ENCODE measurements around the gene CACNB4.

CACNB4 gene

DNA sequence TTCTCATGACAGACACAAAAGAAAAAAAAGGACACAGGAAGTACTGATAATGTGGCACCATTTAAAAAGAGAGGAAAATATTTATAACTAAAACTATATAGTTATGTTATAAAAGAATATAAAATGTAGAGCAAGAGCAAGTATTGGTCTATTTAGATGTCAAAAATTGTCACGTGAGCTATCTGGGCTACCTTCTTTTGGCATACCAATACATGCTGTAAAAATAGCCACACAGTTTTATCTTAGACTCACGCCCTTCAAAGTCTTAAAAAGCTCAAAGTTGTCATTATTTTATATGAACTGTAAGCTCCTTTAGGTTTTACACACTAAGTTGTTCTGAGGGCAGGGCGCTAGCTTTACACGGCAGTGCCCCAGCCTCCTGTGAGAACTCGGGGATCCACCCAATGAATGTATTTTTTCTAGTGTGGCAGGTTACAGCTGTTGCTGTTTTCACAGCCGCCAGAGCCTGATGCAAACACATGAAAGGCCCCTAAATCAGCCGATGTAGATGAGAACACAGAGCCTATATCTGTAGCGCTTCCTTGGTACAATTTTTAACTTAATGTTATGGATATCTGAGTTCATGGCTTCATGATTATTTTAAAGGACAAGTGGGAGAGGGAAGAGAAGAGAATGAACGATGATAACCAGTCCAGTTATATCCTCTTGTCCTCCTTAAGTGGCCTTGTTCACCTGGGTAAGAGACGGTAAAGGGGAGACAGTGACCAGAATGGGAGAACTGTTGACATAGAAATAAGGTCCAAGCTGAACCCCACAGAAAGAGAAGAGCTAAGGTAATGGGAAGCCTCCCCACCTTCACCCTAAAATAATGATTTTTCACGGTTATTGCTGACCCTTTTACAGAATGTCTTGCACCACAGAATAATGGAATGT is 130.8 kb downstream of the CACNB4 start:
- Histone ChIP-seq H3K27me3 (no peaks in the 10 kb centered on the region), H3K4me1 (ENCODE audit: control insufficient read depth in 1 of 2, insufficient read depth in 1 of 2, low read depth in 1 of 2, low read length in 1 of 2) (no peaks in the 10 kb centered on the region), H3K27ac (no peak overlapping the region), H3K4me3 (ENCODE audit: low read depth in 1 of 2, low read length in 1 of 2) (no peak overlapping the region), H3K9me3 (no peaks in the 10 kb centered on the region), H3K36me3 (no peaks in the 10 kb centered on the region)
- TF ChIP-seq, protein P1, sequence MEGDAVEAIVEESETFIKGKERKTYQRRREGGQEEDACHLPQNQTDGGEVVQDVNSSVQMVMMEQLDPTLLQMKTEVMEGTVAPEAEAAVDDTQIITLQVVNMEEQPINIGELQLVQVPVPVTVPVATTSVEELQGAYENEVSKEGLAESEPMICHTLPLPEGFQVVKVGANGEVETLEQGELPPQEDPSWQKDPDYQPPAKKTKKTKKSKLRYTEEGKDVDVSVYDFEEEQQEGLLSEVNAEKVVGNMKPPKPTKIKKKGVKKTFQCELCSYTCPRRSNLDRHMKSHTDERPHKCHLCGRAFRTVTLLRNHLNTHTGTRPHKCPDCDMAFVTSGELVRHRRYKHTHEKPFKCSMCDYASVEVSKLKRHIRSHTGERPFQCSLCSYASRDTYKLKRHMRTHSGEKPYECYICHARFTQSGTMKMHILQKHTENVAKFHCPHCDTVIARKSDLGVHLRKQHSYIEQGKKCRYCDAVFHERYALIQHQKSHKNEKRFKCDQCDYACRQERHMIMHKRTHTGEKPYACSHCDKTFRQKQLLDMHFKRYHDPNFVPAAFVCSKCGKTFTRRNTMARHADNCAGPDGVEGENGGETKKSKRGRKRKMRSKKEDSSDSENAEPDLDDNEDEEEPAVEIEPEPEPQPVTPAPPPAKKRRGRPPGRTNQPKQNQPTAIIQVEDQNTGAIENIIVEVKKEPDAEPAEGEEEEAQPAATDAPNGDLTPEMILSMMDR (IDR thresholded peaks at IDR 0.05), result no peak

DNA sequence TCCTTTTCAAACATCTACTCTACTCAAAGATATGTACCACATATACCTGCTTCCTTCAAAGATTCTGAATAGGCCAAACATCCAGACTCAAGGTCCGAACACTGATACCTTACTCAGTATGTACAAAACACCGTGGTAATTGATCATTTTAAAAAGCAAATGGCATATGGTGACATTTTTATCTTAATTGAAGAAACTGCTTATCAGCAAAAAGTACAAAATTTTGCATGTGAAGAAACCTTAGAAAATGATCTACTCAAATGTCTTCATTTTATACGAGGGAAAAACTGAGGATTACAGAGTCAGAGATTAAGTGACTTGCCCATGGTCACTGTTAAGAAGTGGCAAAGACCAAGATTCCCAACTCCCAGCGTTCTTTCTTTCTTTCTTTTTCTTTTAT is 133.0 kb downstream of the CACNB4 start:
- no peaks in the 10 kb centered on the region for H3K27me3 ChIP-seq
- H3K4me1 ChIP-seq (ENCODE audit: control insufficient read depth in 1 of 2, insufficient read depth in 1 of 2, low read depth in 1 of 2, low read length in 1 of 2), result no peaks in the 10 kb centered on the region
- no peak overlapping the region for H3K27ac ChIP-seq
- H3K4me3 ChIP-seq (ENCODE audit: low read depth in 1 of 2, low read length in 1 of 2), result no peak overlapping the region
- TF ChIP-seq, protein P1 (IDR thresholded peaks at IDR 0.05), result no peak
- H3K9me3 ChIP-seq, result no peaks in the 10 kb centered on the region
- H3K36me3 ChIP-seq, result no peaks in the 10 kb centered on the region

DNA sequence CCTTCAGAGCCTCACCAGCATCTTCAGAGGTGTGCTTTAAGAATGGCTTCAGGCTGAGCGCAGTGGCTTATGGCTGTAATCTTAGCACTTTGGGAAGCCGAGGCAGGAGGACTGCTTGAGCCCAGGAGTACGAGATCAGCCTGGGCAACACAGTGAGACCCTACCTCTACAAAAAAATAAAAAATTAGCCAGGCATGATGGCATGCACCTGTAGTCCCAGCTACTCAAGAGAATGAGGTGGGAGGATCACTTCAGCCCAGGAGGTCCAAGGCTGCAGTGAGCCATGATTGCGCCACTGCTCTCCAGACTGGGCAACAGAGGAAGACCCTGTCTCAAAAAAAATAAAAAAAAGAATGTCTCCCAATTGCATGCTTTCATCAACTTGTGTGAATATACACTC is 137.3 kb downstream of the CACNB4 start:
- H3K27ac ChIP-seq, result no peak overlapping the region
- no peaks in the 10 kb centered on the region for H3K4me1 ChIP-seq (ENCODE audit: control insufficient read depth in 1 of 2, insufficient read depth in 1 of 2, low read depth in 1 of 2, low read length in 1 of 2)
- H3K4me3 ChIP-seq (ENCODE audit: low read depth in 1 of 2, low read length in 1 of 2), result no peak overlapping the region
- H3K27me3 ChIP-seq, result no peaks in the 10 kb centered on the region
- H3K36me3 ChIP-seq, result no peaks in the 10 kb centered on the region
- TF ChIP-seq, protein P1 (IDR thresholded peaks at IDR 0.05), result no peak
- H3K9me3 ChIP-seq, result no peaks in the 10 kb centered on the region

DNA sequence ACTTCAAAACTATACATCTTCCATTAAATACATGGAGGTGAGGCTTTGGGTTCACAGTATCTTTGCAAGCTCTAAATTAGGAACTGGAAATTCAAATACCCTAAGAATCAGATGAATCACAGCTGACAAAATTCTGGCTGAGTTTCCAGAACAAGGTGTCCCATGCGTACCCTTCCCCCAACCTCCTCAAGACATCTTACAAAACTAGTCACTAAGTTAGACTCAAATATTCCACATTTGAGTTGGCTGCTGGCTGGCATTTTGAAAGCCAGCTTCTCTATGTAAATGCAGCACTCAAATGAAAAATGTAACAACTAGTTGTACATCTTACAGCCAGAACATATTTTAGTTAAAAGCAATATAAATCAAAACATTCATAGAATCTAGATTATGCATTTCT is 139.6 kb downstream of the CACNB4 start:
- TF ChIP-seq, protein P1 (IDR thresholded peaks at IDR 0.05), result no peak
- no peaks in the 10 kb centered on the region for H3K4me1 ChIP-seq (ENCODE audit: control insufficient read depth in 1 of 2, insufficient read depth in 1 of 2, low read depth in 1 of 2, low read length in 1 of 2)
- H3K4me3 ChIP-seq (ENCODE audit: low read depth in 1 of 2, low read length in 1 of 2), result no peak overlapping the region
- H3K27ac ChIP-seq, result no peak overlapping the region
- H3K27me3 ChIP-seq, result no peaks in the 10 kb centered on the region
- H3K9me3 ChIP-seq, result no peaks in the 10 kb centered on the region
- H3K36me3 ChIP-seq, result no peaks in the 10 kb centered on the region

DNA sequence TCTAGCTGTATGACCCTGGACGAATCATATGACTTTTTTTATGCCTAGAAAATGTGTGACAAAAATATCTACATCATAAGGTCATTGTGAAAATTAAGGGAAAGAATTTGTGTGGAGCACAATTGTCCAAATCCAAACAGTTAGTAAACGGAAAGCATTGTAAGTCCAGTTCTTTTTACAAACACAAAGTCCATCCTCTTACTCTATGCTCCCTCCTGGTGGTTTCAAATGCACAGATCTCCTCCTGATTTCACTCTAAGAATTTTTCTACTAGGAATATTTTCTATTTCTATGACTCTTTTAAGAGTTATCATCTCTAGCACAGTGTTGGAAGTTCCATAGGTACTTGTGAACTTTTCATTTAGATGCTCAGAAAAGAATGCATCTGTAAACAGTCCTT is 145.4 kb downstream of the CACNB4 start:
- Histone ChIP-seq H3K27me3 (no peaks in the 10 kb centered on the region), H3K9me3 (no peaks in the 10 kb centered on the region), H3K4me3 (ENCODE audit: low read depth in 1 of 2, low read length in 1 of 2) (no peak overlapping the region), H3K27ac (no peak overlapping the region), H3K4me1 (ENCODE audit: control insufficient read depth in 1 of 2, insufficient read depth in 1 of 2, low read depth in 1 of 2, low read length in 1 of 2) (no peaks in the 10 kb centered on the region), H3K36me3 (no peaks in the 10 kb centered on the region)
- TF ChIP-seq, protein P1 (IDR thresholded peaks at IDR 0.05), result no peak

Measured in neutrophil (primary cell).